Panc1 (cell line): ENCODE results near the gene TM7SF2. TPM values are rescaled to one million over a fixed set of nuclear protein-coding genes. Genes with fewer than 3 reads are reported as not detected.

Experiments
- ATAC-seq: fragments of 200-7000 bp; cut with Tn5 transposase; 2 replicates; pipeline ENCODE4 v1.9.1; 2020; ENCODE audit warnings: mild to moderate bottlenecking, moderate library complexity
- BruUV-seq: library from RNA; stranded (reverse); fragments of 400-500 nt; replicated peaks from 2 replicates; lab custom pipeline; 2021; lab: Mats Ljungman, UMichigan
- CTCF ChIA-PET: fragments of 300-600 bp; sonication (Branson Sonifier 250); formaldehyde crosslinking; loops from one replicate; lab custom pipeline; 2022; ENCODE audit warnings: antibody characterized with exemption; lab: Charles Lee
- POLR2A ChIA-PET: fragments of 300-600 bp; sonication (Branson Sonifier 250); formaldehyde crosslinking; loops from one replicate; lab custom pipeline; 2022; ENCODE audit warnings: antibody characterized with exemption; lab: Charles Lee
- DNase-seq: peaks from one replicate; pipeline ENCODE4 v3.0.0-alpha.2; 2010; ENCODE audit warnings: low read depth, low spot score
- H3K27ac ChIP-seq: 2 replicates; pipeline ENCODE4 v1.5.1; 2011; ENCODE audit warnings: mild to moderate bottlenecking, low read length, inconsistent platforms
- H3K27me3 ChIP-seq: fragments of 200-500 bp; sonication (Bioruptor generic); 2 replicates; pipeline ENCODE4 v1.6.0; 2014; ENCODE audit warnings: low read length, inconsistent platforms; ENCODE audit not compliant: control insufficient read depth, insufficient read depth
- H3K36me3 ChIP-seq: fragments of 200-500 bp; sonication (Bioruptor generic); 2 replicates; pipeline ENCODE4 v1.5.1; 2014; ENCODE audit warnings: inconsistent platforms, mild to moderate bottlenecking, low read length, moderate library complexity; ENCODE audit not compliant: control insufficient read depth, insufficient read depth
- H3K4me1 ChIP-seq: 2 replicates; pipeline ENCODE4 v1.5.1; 2011; ENCODE audit warnings: inconsistent platforms, mild to moderate bottlenecking, low read length, moderate library complexity; ENCODE audit not compliant: control insufficient read depth, insufficient read depth
- H3K4me3 ChIP-seq, 2 experiments: 2 replicates each; pipeline ENCODE4 v1.5.1; 2011 to 2012; ENCODE audit warnings: low read depth in 2 of 2, low read length in 2 of 2, mild to moderate bottlenecking in 2 of 2, inconsistent platforms in 1 of 2, moderate library complexity in 1 of 2
- H3K9me3 ChIP-seq: fragments of 200-500 bp; sonication (Bioruptor generic); 2 replicates; pipeline ENCODE4 v1.5.1; 2014; ENCODE audit warnings: low read depth, mild to moderate bottlenecking, inconsistent platforms, low read length, moderate library complexity; ENCODE audit not compliant: control insufficient read depth, insufficient read depth
- POLR2AphosphoS5 ChIP-seq: IDR thresholded peaks from 2 replicates; pipeline ENCODE4 v1.6.1; 2012; ENCODE audit warnings: mild to moderate bottlenecking, low read depth, low read length, moderate library complexity
- SIN3A ChIP-seq: IDR thresholded peaks from 2 replicates; pipeline ENCODE4 v1.6.1; 2012; ENCODE audit warnings: low read depth, mild to moderate bottlenecking, low read length, moderate library complexity, borderline replicate concordance; ENCODE audit not compliant: insufficient read depth
- TCF7L2 ChIP-seq: IDR thresholded peaks from 2 replicates; pipeline ENCODE4 v1.6.1; 2011; ENCODE audit warnings: mild to moderate bottlenecking, low read depth, low read length, inconsistent platforms
- in situ Hi-C: cut with HindIII; loops from 2 replicates; pipeline ENCODE4 v1.10.0; 2016; ENCODE audit warnings: low sequenced_read_pairs, low pct_unique_long_range_greater_than_20kb
- intact Hi-C: fragments of 100-400 bp; cut with micrococcal nuclease; formaldehyde crosslinking; loops from one replicate; pipeline ENCODE4 v1.10.0; 2022; ENCODE audit not compliant: unreplicated experiment
- total RNA-seq: library from RNA; stranded (reverse); gene quantifications from one replicate; pipeline ENCODE4 v1.2.1, GENCODE V29; 2021; ENCODE audit not compliant: unreplicated experiment
- TF ChIP-seq, protein P1 (sequence below), 2 experiments: IDR thresholded peaks; 2 replicates each; pipeline ENCODE4 v1.6.1; 2011 to 2012; ENCODE audit warnings: low read depth in 2 of 2, control low read depth in 1 of 2, low read length in 1 of 2, mild to moderate bottlenecking in 1 of 2, moderate library complexity in 1 of 2; ENCODE audit not compliant: insufficient read depth in 1 of 2
- TF ChIP-seq, protein P2 (sequence below): fragments of 450-650 bp; IDR thresholded peaks from 2 replicates; pipeline ENCODE4 v1.5.1; 2017; ENCODE audit warnings: mild to moderate bottlenecking

The TM7SF2 gene
- total RNA-seq, 1 experiment from 2014 or later: 85.4 TPM

DNA sequence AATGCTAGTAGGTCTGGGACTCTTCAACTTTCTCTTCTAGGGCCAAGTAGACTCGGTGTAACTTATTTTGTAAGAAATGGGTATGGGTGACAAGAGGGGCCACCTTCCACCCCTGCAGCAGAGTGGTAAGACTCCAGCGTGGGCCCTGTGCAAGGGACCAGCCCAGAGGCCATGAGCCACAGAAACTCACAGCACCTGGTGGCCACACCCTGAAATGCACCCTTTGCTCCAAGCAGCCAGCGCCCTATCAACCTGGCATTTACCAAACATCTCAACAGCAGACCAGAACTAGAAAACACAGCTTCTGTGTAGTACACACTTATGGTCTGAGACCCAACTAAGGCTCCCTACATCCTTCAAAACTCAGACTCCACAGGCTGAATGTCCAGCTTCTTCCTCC, 33.5 kb upstream of the TM7SF2 start:
- Histone ChIP-seq H3K4me3 (no peak overlapping the region), H3K4me1 (peaks cover 27% of the 10 kb centered on the region), H3K9me3 (no peaks in the 10 kb centered on the region), H3K27me3 (no peaks in the 10 kb centered on the region), H3K36me3 (peaks cover 5% of the 10 kb centered on the region), H3K27ac (peak overlapping the region; percentile 41)
- CTCF ChIA-PET: no interaction called here
- BruUV-seq: no TSS peak
- in situ Hi-C loops: no loop called here
- DNase-seq (peak; percentile 58), ATAC-seq (peak; percentile 85)
- intact Hi-C loops: no loop called here
- POLR2A ChIA-PET: no interaction called here
- TF ChIP-seq, protein P1, sequence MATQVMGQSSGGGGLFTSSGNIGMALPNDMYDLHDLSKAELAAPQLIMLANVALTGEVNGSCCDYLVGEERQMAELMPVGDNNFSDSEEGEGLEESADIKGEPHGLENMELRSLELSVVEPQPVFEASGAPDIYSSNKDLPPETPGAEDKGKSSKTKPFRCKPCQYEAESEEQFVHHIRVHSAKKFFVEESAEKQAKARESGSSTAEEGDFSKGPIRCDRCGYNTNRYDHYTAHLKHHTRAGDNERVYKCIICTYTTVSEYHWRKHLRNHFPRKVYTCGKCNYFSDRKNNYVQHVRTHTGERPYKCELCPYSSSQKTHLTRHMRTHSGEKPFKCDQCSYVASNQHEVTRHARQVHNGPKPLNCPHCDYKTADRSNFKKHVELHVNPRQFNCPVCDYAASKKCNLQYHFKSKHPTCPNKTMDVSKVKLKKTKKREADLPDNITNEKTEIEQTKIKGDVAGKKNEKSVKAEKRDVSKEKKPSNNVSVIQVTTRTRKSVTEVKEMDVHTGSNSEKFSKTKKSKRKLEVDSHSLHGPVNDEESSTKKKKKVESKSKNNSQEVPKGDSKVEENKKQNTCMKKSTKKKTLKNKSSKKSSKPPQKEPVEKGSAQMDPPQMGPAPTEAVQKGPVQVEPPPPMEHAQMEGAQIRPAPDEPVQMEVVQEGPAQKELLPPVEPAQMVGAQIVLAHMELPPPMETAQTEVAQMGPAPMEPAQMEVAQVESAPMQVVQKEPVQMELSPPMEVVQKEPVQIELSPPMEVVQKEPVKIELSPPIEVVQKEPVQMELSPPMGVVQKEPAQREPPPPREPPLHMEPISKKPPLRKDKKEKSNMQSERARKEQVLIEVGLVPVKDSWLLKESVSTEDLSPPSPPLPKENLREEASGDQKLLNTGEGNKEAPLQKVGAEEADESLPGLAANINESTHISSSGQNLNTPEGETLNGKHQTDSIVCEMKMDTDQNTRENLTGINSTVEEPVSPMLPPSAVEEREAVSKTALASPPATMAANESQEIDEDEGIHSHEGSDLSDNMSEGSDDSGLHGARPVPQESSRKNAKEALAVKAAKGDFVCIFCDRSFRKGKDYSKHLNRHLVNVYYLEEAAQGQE (IDR thresholded peaks at IDR 0.05; ENCODE audit: insufficient read depth in 1 of 2, low read depth in 2 of 2, low read length in 1 of 2): no peak
- TF ChIP-seq SIN3A (no peak), POLR2AphosphoS5 (no peak), TCF7L2 (no peak)
- TF ChIP-seq, protein P2, sequence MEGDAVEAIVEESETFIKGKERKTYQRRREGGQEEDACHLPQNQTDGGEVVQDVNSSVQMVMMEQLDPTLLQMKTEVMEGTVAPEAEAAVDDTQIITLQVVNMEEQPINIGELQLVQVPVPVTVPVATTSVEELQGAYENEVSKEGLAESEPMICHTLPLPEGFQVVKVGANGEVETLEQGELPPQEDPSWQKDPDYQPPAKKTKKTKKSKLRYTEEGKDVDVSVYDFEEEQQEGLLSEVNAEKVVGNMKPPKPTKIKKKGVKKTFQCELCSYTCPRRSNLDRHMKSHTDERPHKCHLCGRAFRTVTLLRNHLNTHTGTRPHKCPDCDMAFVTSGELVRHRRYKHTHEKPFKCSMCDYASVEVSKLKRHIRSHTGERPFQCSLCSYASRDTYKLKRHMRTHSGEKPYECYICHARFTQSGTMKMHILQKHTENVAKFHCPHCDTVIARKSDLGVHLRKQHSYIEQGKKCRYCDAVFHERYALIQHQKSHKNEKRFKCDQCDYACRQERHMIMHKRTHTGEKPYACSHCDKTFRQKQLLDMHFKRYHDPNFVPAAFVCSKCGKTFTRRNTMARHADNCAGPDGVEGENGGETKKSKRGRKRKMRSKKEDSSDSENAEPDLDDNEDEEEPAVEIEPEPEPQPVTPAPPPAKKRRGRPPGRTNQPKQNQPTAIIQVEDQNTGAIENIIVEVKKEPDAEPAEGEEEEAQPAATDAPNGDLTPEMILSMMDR: peak; percentile 90

DNA sequence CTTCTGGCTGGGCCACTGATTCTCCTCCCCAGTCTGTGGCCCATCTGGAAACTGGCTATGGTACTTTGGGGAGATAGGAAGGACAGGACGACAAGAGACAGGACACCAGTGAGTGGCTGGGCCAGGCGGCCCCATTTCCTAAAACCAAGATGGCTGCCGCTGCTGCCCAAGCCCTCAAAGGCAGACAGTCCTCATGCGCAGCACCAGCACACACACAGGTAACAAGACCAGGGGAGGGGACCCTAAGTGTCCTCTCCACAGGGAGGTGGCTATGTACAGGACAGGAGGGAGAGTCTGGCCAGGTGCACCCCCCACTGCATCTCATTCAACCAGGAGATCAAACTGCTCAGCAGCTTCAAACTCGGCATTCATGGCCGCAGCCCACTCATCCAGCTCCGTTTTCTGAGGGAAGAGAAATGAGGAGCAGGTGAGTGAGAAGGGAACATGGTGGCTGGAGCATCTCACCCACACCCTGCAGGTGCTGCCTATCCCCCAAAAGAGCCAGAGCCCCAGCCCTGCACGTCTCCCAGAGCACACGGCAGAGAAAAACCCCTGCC, 32.8 kb upstream of the TM7SF2 start:
- no peak overlapping the region for H3K4me3 ChIP-seq
- CTCF ChIA-PET: interaction anchor here (1.1 kb wide), 1 partner anchor 9 kb away, joined by 3 read pairs; no protein-coding TSS in a partner anchor

More for the DNA sequence above, 32.8 kb upstream of the TM7SF2 start:
- no peaks in the 10 kb centered on the region for H3K9me3 ChIP-seq
- no TSS peak for BruUV-seq
- H3K27me3 ChIP-seq: no peaks in the 10 kb centered on the region
- H3K36me3 ChIP-seq: peaks cover 5% of the 10 kb centered on the region
- H3K4me1 ChIP-seq: peaks cover 28% of the 10 kb centered on the region
- ATAC-seq: peak; percentile 15; the same call in 1 of the 2 replicates
- in situ Hi-C loops (no loop called here), intact Hi-C loops (no loop called here)
- H3K27ac ChIP-seq: peak overlapping the region; percentile 41
- TF ChIP-seq SIN3A: no peak
- TF ChIP-seq, protein P1 (IDR thresholded peaks at IDR 0.05; ENCODE audit: insufficient read depth in 1 of 2, low read depth in 2 of 2, low read length in 1 of 2): no peak
- TF ChIP-seq TCF7L2: no peak
- no peak for TF ChIP-seq POLR2AphosphoS5
- TF ChIP-seq, protein P2: no peak
- DNase-seq: no peak
- POLR2A ChIA-PET: interaction anchor here (0.8 kb wide), 1 partner anchor 21 kb away, joined by 6 read pairs; no protein-coding TSS in a partner anchor
